ENCODE results near the gene GAPVD1.

The GAPVD1 gene

DNA sequence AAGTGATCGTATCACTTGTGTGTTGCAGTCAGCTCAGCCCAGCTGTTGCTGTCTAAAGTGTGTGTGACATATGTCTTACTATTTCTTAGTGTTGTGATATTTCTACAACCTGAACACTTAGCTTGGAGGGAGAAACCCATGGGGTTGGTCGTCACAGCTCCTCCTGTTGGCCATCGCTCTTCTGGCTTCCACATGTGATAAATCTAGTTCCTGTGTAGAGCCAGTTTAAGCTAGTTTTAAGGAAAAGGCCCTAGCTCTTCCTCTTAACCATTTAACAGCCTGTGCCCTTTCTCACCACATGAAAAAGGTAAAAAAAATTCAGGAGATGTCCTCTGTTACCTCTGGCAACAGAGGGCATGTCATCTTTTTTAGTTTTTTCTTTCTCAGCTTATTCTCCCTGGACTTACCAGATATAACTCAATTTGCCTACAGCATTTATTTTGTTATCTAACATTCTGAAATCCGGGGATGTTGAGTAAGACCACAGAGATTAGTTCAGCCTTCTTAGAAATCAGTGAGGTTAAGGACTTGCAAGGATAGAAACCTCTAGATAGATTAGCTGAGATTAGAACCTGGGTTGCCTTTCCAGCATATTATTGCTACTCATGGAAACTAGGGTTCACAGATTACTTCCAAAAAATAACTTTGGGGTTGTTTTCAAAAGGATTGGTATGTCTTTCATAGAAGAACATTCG, 100.4 kb downstream of the GAPVD1 start:
- no peaks in the 10 kb centered on the region for H3K27me3 ChIP-seq (ENCODE audit: control insufficient read depth, insufficient read depth, low read length)
- no peaks in the 10 kb centered on the region for H3K36me3 ChIP-seq (ENCODE audit: control insufficient read depth, insufficient read depth, low read length)
- no peaks in the 10 kb centered on the region for H3K9me3 ChIP-seq (ENCODE audit: control insufficient read depth, low read length)
- H3K4me1 ChIP-seq (ENCODE audit: control insufficient read depth, insufficient read depth, low read length): no peaks in the 10 kb centered on the region
- H3K9ac ChIP-seq (ENCODE audit: low read length): no peak overlapping the region
- H3K4me3 ChIP-seq (ENCODE audit: low read length): no peak overlapping the region

- no peaks in the 10 kb centered on the region for H3K9me3 ChIP-seq (ENCODE audit: control insufficient read depth, low read length)
- no peaks in the 10 kb centered on the region for H3K4me1 ChIP-seq (ENCODE audit: control insufficient read depth, insufficient read depth, low read length)
- no peaks in the 10 kb centered on the region for H3K27me3 ChIP-seq (ENCODE audit: control insufficient read depth, insufficient read depth, low read length)
- H3K36me3 ChIP-seq (ENCODE audit: control insufficient read depth, insufficient read depth, low read length): no peaks in the 10 kb centered on the region
- no peak overlapping the region for H3K9ac ChIP-seq (ENCODE audit: low read length)
- no peak overlapping the region for H3K4me3 ChIP-seq (ENCODE audit: low read length)
Measured at GRCh38 chr9:125366676-125367075, 105.0 kb downstream of the GAPVD1 start.

DNA sequence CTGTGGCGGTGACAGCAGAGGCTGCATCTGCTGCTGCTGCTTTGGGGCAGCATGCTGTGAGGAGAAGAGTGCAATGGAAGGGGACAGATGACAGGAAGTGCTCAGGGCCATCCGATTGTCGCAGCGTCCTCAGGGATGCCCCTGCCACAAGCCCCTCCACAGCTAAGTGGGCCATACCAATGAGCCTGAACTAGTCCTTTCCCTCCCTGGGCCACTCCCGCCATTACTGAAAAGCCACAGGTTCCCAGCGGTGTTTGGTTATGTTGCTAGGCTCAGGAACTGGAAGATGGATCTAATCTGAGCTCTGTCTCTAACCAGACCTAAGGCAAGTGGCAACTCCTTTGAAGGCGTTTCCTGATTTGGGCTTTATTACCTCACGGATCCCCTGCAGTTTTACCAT, 109.2 kb downstream of the GAPVD1 start:
- Histone ChIP-seq H3K9me3 (ENCODE audit: control insufficient read depth, low read length) (no peaks in the 10 kb centered on the region), H3K4me3 (ENCODE audit: low read length) (no peak overlapping the region), H3K9ac (ENCODE audit: low read length) (no peak overlapping the region), H3K4me1 (ENCODE audit: control insufficient read depth, insufficient read depth, low read length) (peaks cover 6% of the 10 kb centered on the region), H3K36me3 (ENCODE audit: control insufficient read depth, insufficient read depth, low read length) (no peaks in the 10 kb centered on the region), H3K27me3 (ENCODE audit: control insufficient read depth, insufficient read depth, low read length) (peaks cover 10% of the 10 kb centered on the region)

GRCh38 chr9:125372441-125373226, 111.0 kb downstream of the GAPVD1 start:
- Histone ChIP-seq H3K4me1 (ENCODE audit: control insufficient read depth, insufficient read depth, low read length) (peaks cover 6% of the 10 kb centered on the region), H3K27me3 (ENCODE audit: control insufficient read depth, insufficient read depth, low read length) (peaks cover 19% of the 10 kb centered on the region), H3K36me3 (ENCODE audit: control insufficient read depth, insufficient read depth, low read length) (no peaks in the 10 kb centered on the region), H3K4me3 (ENCODE audit: low read length) (no peak overlapping the region), H3K9ac (ENCODE audit: low read length) (no peak overlapping the region), H3K9me3 (ENCODE audit: control insufficient read depth, low read length) (no peaks in the 10 kb centered on the region)

- Histone ChIP-seq H3K9ac (ENCODE audit: low read length) (peak overlapping the region; percentile 31), H3K4me1 (ENCODE audit: control insufficient read depth, insufficient read depth, low read length) (peaks cover 11% of the 10 kb centered on the region), H3K27me3 (ENCODE audit: control insufficient read depth, insufficient read depth, low read length) (peaks cover 19% of the 10 kb centered on the region), H3K36me3 (ENCODE audit: control insufficient read depth, insufficient read depth, low read length) (no peaks in the 10 kb centered on the region), H3K9me3 (ENCODE audit: control insufficient read depth, low read length) (no peaks in the 10 kb centered on the region), H3K4me3 (ENCODE audit: low read length) (no peak overlapping the region)
Measured at GRCh38 chr9:125374443-125375309, 113.0 kb downstream of the GAPVD1 start.

GRCh38 chr9:125375820-125376219, 114.2 kb downstream of the GAPVD1 start:
- peaks cover 19% of the 10 kb centered on the region for H3K27me3 ChIP-seq (ENCODE audit: control insufficient read depth, insufficient read depth, low read length)
- H3K4me1 ChIP-seq (ENCODE audit: control insufficient read depth, insufficient read depth, low read length): peaks cover 11% of the 10 kb centered on the region
- H3K9me3 ChIP-seq (ENCODE audit: control insufficient read depth, low read length): no peaks in the 10 kb centered on the region
- H3K4me3 ChIP-seq (ENCODE audit: low read length): no peak overlapping the region
- H3K9ac ChIP-seq (ENCODE audit: low read length): no peak overlapping the region
- H3K36me3 ChIP-seq (ENCODE audit: control insufficient read depth, insufficient read depth, low read length): no peaks in the 10 kb centered on the region

DNA sequence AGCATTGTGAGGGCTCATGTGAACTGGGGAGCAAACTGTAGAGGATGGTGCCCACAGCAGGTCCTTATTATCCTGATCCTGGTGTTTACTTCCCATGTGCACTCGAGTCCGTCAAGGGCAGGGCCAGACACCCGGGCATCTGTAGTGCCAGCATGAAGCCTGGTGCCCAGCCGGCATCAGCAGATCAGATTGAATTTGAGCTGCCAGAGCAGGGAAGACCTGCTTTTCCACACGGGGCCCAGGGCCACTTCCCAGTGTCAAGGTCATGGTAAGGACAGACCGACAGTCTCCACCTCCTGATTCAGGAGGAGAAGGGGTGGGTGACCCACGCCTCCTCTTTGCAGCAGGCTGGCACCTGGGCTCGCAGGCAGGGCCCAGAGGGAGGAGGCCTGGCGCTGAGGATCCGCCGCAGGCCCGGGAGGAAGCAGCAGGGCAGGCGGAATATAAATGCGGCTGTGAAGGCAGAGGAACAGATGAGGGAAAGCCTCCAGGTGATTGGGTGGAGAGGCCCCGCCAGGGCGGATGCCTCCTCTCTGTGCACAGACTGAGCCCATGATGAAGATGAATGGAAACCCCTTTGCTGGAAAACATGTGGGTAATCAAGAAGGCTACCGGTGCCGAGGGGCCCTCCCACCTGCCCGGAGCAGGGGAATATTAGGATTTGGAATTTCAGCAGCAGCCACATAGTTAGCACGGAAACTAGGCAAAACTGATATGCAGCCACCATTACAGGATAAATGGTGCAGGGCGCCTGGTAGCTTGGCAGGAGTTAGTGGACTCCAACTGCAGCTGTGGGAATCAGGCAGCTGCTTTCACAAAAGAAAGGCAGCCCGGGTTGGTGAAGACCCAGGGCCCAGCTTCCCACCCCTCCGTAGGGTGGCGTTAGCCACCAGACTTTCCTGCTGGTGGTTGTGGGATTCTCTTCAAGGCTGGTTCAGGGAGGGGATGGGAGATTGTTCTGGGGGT, 114.9 kb downstream of the GAPVD1 start:
- Histone ChIP-seq H3K9ac (ENCODE audit: low read length) (no peak overlapping the region), H3K36me3 (ENCODE audit: control insufficient read depth, insufficient read depth, low read length) (no peaks in the 10 kb centered on the region), H3K9me3 (ENCODE audit: control insufficient read depth, low read length) (no peaks in the 10 kb centered on the region), H3K27me3 (ENCODE audit: control insufficient read depth, insufficient read depth, low read length) (peaks cover 19% of the 10 kb centered on the region), H3K4me1 (ENCODE audit: control insufficient read depth, insufficient read depth, low read length) (peaks cover 11% of the 10 kb centered on the region), H3K4me3 (ENCODE audit: low read length) (no peak overlapping the region)

DNA sequence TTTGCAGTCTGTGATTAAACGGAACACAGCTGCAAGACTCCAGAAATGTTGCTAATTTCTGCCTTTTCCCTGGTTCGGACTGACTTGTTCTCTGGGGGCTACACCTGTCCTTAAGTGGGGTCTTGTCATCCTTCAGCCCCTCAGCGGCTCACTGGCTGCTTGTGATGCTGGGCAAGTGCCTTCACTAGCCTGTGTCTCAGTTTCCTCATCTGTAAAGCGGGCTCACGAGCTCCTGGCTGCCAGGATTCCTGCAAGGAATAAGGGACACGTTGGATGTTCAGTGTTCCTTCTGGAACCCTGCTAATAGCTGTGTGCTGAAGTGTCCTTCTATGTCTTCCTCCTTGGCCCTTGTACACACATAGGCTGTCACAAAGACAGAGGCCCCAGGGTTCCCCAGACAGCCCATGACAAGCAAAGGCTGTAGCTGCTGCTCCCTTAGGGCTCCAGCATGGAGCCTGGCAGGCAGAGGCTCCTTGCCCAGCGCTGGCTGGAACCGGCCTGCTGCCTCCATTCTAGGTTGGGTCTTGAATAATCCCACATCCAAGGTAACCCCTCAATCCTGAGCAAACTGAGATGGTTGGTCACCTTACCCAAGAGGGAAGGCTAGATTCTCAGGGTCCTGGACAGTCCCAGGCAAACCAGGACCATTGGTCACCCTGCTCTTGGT, 116.1 kb downstream of the GAPVD1 start:
- Histone ChIP-seq H3K27me3 (ENCODE audit: control insufficient read depth, insufficient read depth, low read length) (peaks cover 19% of the 10 kb centered on the region), H3K9me3 (ENCODE audit: control insufficient read depth, low read length) (no peaks in the 10 kb centered on the region), H3K4me3 (ENCODE audit: low read length) (no peak overlapping the region), H3K4me1 (ENCODE audit: control insufficient read depth, insufficient read depth, low read length) (peaks cover 11% of the 10 kb centered on the region), H3K36me3 (ENCODE audit: control insufficient read depth, insufficient read depth, low read length) (no peaks in the 10 kb centered on the region), H3K9ac (ENCODE audit: low read length) (no peak overlapping the region)

DNA sequence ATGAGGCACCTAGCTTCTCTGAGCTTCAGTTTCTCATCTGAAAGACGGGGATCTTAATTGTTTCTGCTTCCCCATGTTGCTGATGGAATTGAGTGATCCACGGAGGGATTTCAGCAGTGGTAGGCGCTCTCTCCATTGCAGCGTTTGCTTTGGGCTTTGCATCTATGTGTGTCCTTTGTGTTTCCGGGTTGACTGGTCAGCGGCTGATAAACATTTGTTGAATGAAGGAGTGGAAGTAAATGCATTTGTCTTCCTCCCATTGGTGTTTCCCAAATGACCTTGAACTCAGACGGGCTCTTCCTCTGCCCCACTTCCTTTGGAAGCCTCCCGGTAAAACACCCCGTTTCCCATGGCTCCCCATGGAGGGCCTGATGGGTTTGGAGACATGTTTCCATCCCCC, 117.2 kb downstream of the GAPVD1 start:
- no peaks in the 10 kb centered on the region for H3K9me3 ChIP-seq (ENCODE audit: control insufficient read depth, low read length)
- H3K9ac ChIP-seq (ENCODE audit: low read length): no peak overlapping the region

GRCh38 chr9:125379208-125379607, 117.6 kb downstream of the GAPVD1 start:
- Histone ChIP-seq H3K36me3 (ENCODE audit: control insufficient read depth, insufficient read depth, low read length) (no peaks in the 10 kb centered on the region), H3K27me3 (ENCODE audit: control insufficient read depth, insufficient read depth, low read length) (peaks cover 14% of the 10 kb centered on the region), H3K9ac (ENCODE audit: low read length) (no peak overlapping the region), H3K4me3 (ENCODE audit: low read length) (no peak overlapping the region), H3K9me3 (ENCODE audit: control insufficient read depth, low read length) (no peaks in the 10 kb centered on the region), H3K4me1 (ENCODE audit: control insufficient read depth, insufficient read depth, low read length) (peaks cover 10% of the 10 kb centered on the region)

More for the DNA sequence above, 117.2 kb downstream of the GAPVD1 start:
- no peak overlapping the region for H3K4me3 ChIP-seq (ENCODE audit: low read length)
- H3K4me1 ChIP-seq (ENCODE audit: control insufficient read depth, insufficient read depth, low read length): peaks cover 11% of the 10 kb centered on the region
- H3K27me3 ChIP-seq (ENCODE audit: control insufficient read depth, insufficient read depth, low read length): peaks cover 19% of the 10 kb centered on the region
- H3K36me3 ChIP-seq (ENCODE audit: control insufficient read depth, insufficient read depth, low read length): no peaks in the 10 kb centered on the region

GRCh38 chr9:125380406-125380805, 118.8 kb downstream of the GAPVD1 start:
- H3K4me3 ChIP-seq (ENCODE audit: low read length): no peak overlapping the region
- H3K27me3 ChIP-seq (ENCODE audit: control insufficient read depth, insufficient read depth, low read length): peaks cover 9% of the 10 kb centered on the region
- peaks cover 5% of the 10 kb centered on the region for H3K4me1 ChIP-seq (ENCODE audit: control insufficient read depth, insufficient read depth, low read length)
- H3K9ac ChIP-seq (ENCODE audit: low read length): no peak overlapping the region
- H3K36me3 ChIP-seq (ENCODE audit: control insufficient read depth, insufficient read depth, low read length): no peaks in the 10 kb centered on the region
- H3K9me3 ChIP-seq (ENCODE audit: control insufficient read depth, low read length): no peaks in the 10 kb centered on the region

All from mucosa of stomach (tissue), 1 donor.